ENCODE data around the gene PFDN1. TPM values are rescaled to one million over a fixed set of nuclear protein-coding genes. Genes with fewer than 3 reads are reported as not detected.

The PFDN1 gene
- total RNA-seq, 1 experiment from 2014 or later, result 94.1 TPM

DNA sequence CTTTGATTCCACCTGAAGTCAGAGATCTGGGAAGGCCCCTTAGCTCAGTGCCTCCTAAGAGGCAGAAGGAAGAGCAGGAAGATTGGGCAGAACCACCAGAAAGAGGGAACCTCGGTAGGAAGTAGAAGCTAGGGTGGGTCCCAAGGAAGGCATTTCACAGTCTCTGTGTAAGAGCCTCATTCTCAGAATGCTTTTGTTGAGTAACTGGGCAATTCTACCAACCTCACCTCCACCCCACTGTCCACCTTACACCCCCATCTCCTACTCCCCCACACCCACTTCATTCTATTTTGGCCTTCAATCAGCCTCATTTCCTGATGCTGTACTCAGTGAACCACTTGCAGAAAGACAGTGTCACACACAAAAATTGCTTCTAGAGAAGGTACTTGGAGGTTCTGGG, 40.0 kb upstream of the PFDN1 start:
- Histone ChIP-seq H3K27ac (ENCODE audit: low read depth, low read length, poor library complexity, severe bottlenecking) (peak overlapping the region; percentile 80), H3K9me3 (ENCODE audit: low read depth, low read length, poor library complexity, severe bottlenecking) (no peaks in the 10 kb centered on the region), H3K36me3 (ENCODE audit: insufficient read depth, low read length, poor library complexity, severe bottlenecking) (no peaks in the 10 kb centered on the region), H3K27me3 (replicated peaks; ENCODE audit: insufficient read depth, low read depth, low read length, poor library complexity) (no peaks in the 10 kb centered on the region), H3K4me1 (ENCODE audit: insufficient read depth, low read length, poor library complexity, severe bottlenecking) (peaks cover 36% of the 10 kb centered on the region), H3K4me3 (ENCODE audit: low read depth, low read length, poor library complexity, severe bottlenecking) (no peak overlapping the region)
- ChIA-PET POLR2A (ENCODE audit: low non-redundant PET) (no interaction called here), CTCF (no interaction called here)
- no peak for DNase-seq (ENCODE audit: low spot score)
- TF ChIP-seq CTCF (conservative IDR thresholded peaks at IDR 0.05; ENCODE audit: low read depth, low read length) (no peak), EZH2 (IDR thresholded peaks at IDR 0.05; ENCODE audit: borderline replicate concordance, low read depth, low read length, poor library complexity, severe bottlenecking) (no peak)
- no TSS peak for BruUV-seq (replicated peaks)
- intact Hi-C loops (cut with micrococcal nuclease; ENCODE audit: unreplicated experiment), result no loop called here

GRCh38 chr5:140342287-140342686, 39.4 kb upstream of the PFDN1 start:
- TF ChIP-seq EZH2 (IDR thresholded peaks at IDR 0.05; ENCODE audit: borderline replicate concordance, low read depth, low read length, poor library complexity, severe bottlenecking) (no peak), CTCF (conservative IDR thresholded peaks at IDR 0.05; ENCODE audit: low read depth, low read length) (no peak)
- ChIA-PET CTCF (no interaction called here), POLR2A (ENCODE audit: low non-redundant PET) (interaction anchor here (0.5 kb wide), 1 partner anchor 81 kb away, joined by 3 read pairs; no protein-coding TSS in a partner anchor)
- Histone ChIP-seq H3K27me3 (replicated peaks; ENCODE audit: insufficient read depth, low read depth, low read length, poor library complexity) (no peaks in the 10 kb centered on the region), H3K36me3 (ENCODE audit: insufficient read depth, low read length, poor library complexity, severe bottlenecking) (no peaks in the 10 kb centered on the region), H3K27ac (ENCODE audit: low read depth, low read length, poor library complexity, severe bottlenecking) (peak overlapping the region; percentile 80), H3K9me3 (ENCODE audit: low read depth, low read length, poor library complexity, severe bottlenecking) (no peaks in the 10 kb centered on the region), H3K4me1 (ENCODE audit: insufficient read depth, low read length, poor library complexity, severe bottlenecking) (peaks cover 34% of the 10 kb centered on the region), H3K4me3 (ENCODE audit: low read depth, low read length, poor library complexity, severe bottlenecking) (no peak overlapping the region)
- no TSS peak for BruUV-seq (replicated peaks)
- intact Hi-C loops (cut with micrococcal nuclease; ENCODE audit: unreplicated experiment), result no loop called here
- peak; percentile 81 for DNase-seq (ENCODE audit: low spot score)

- H3K27me3 ChIP-seq (replicated peaks; ENCODE audit: insufficient read depth, low read depth, low read length, poor library complexity), result no peaks in the 10 kb centered on the region
- H3K4me1 ChIP-seq (ENCODE audit: insufficient read depth, low read length, poor library complexity, severe bottlenecking), result peaks cover 27% of the 10 kb centered on the region
- TF ChIP-seq CTCF (conservative IDR thresholded peaks at IDR 0.05; ENCODE audit: low read depth, low read length), result no peak
- no peak for TF ChIP-seq EZH2 (IDR thresholded peaks at IDR 0.05; ENCODE audit: borderline replicate concordance, low read depth, low read length, poor library complexity, severe bottlenecking)
- no peak overlapping the region for H3K4me3 ChIP-seq (ENCODE audit: low read depth, low read length, poor library complexity, severe bottlenecking)
- intact Hi-C loops (cut with micrococcal nuclease; ENCODE audit: unreplicated experiment), result no loop called here
- ChIA-PET POLR2A (ENCODE audit: low non-redundant PET) (interaction anchor here (0.5 kb wide), 1 partner anchor 80 kb away, joined by 3 read pairs; no protein-coding TSS in a partner anchor), CTCF (no interaction called here)
- BruUV-seq (replicated peaks), result no TSS peak
- DNase-seq (ENCODE audit: low spot score), result no peak
- H3K27ac ChIP-seq (ENCODE audit: low read depth, low read length, poor library complexity, severe bottlenecking), result peak overlapping the region; percentile 80
- H3K36me3 ChIP-seq (ENCODE audit: insufficient read depth, low read length, poor library complexity, severe bottlenecking), result no peaks in the 10 kb centered on the region
- no peaks in the 10 kb centered on the region for H3K9me3 ChIP-seq (ENCODE audit: low read depth, low read length, poor library complexity, severe bottlenecking)
These were observed 38.7 kb upstream of the PFDN1 start for GRCh38 chr5:140341591-140341990.

All from A673 (cell line).